Dermis lymphatic vessel endothelial cell (primary cell): ENCODE measurements around the gene FBXW8. TPM values are rescaled to one million over a fixed set of nuclear protein-coding genes. Genes with fewer than 3 reads are reported as not detected.

Experiments
- total RNA-seq: library from RNA; depleted of rRNA; stranded (reverse); fragments of >200 nt; gene quantifications from 2 replicates; pipeline ENCODE4 v1.2.1, GENCODE V29; 2014

Gene FBXW8, protein sequence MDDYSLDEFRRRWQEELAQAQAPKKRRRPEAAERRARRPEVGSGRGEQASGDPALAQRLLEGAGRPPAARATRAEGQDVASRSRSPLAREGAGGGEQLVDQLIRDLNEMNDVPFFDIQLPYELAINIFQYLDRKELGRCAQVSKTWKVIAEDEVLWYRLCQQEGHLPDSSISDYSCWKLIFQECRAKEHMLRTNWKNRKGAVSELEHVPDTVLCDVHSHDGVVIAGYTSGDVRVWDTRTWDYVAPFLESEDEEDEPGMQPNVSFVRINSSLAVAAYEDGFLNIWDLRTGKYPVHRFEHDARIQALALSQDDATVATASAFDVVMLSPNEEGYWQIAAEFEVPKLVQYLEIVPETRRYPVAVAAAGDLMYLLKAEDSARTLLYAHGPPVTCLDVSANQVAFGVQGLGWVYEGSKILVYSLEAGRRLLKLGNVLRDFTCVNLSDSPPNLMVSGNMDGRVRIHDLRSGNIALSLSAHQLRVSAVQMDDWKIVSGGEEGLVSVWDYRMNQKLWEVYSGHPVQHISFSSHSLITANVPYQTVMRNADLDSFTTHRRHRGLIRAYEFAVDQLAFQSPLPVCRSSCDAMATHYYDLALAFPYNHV
- 8.8 and 11.6 TPM in 2 replicates for total RNA-seq

GRCh38 chr12:116910645-116911451, at the start of gene FBXW8:
FBXW8 (plus strand) TSS chr12:116910950; CDS start chr12:116911038, 88 bp downstream.

DNA sequence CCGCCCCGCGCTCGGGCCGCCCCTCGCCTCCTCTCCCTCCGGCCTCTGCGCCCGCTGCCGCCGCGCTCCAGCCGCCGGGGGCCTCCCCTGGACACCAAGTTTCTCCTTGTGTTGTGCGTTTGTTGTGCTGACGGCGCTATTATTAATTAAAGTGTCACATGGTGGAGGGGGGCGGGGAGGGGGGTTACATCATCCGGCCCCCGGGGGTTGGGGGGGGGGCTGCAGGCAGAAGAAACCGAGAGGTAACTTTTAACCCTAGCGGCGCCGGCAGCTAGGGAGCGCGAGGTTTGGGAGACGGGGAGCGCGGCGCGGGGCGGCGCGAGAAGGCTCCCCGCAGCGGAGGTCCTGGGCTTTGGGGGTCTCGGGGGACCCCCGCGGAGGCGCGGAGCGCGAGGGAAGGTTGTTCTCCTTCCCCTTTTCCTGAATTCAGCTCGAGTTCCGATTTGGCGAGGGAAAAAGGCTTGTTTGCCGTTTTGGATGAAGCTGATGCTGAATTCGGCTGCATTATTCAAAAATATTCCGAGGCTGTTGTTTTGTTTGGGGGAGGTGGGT, 29.3 kb upstream of the FBXW8 start, which contains the start of gene HRK:
Gene HRK (minus strand): TSS at position 117 of the 552 bp plus-strand sequence. CDS start 134 bp downstream, outside the sequence.

Other genes starting within 250 kb of the FBXW8 start
- 24.5 and 26.2 TPM in 2 replicates for gene SPRING1, start 172.9 kb upstream of the FBXW8 start, total RNA-seq
- gene RNFT2, start 172.6 kb upstream of the FBXW8 start, total RNA-seq, result 0.54 and 1.8 TPM in 2 replicates
- gene HRK, start 29.5 kb upstream of the FBXW8 start, total RNA-seq, result not detected in 2 replicates
- 0.26 and 0.43 TPM in 2 replicates for gene TESC, start 188.5 kb downstream of the FBXW8 start, total RNA-seq